Common myeloid progenitor, CD34-positive (primary cell): Measurements from ENCODE around the gene LMO3.

Experiments used
- CTCF ChIA-PET: fragments of 350-600 bp; sonication (Branson Sonifier 250); formaldehyde crosslinking; loops from one replicate; lab custom pipeline; 2021; ENCODE audit warnings: antibody characterized with exemption; lab: Charles Lee
- POLR2A ChIA-PET: fragments of 350-600 bp; sonication (Branson Sonifier 250); formaldehyde crosslinking; loops from one replicate; lab custom pipeline; 2021; ENCODE audit warnings: antibody characterized with exemption; lab: Charles Lee
- DNase-seq, 3 donors: peaks; one replicate each; pipeline versions ENCODE4 v3.0.0 to v3.0.0-alpha.2; 2013
- H3K27ac ChIP-seq, 2 experiments: 1 replicate in 1 of 2; 2 replicates in 1 of 2; pipeline ENCODE4 v1.7.0; 2013; ENCODE audit warnings: inconsistent platforms in 2 of 2, low read length in 2 of 2, mild to moderate bottlenecking in 2 of 2, low read depth in 1 of 2, moderate library complexity in 1 of 2; ENCODE audit not compliant: severe bottlenecking in 2 of 2, insufficient read depth in 1 of 2, poor library complexity in 1 of 2
- H3K27me3 ChIP-seq, 5 experiments: replicated peaks in 2 of 5; 1 replicate in 3 of 5; 2 replicates in 2 of 5; pipeline versions ENCODE4 v1.6.1 to v1.7.0; 2013; ENCODE audit warnings: low read length in 4 of 5, mild to moderate bottlenecking in 2 of 5, moderate library complexity in 2 of 5, inconsistent platforms in 1 of 5; ENCODE audit not compliant: insufficient read depth in 5 of 5, control insufficient read depth in 4 of 5
- H3K36me3 ChIP-seq, 4 experiments: 1 replicate in 2 of 4; 2 replicates in 2 of 4; pipeline versions ENCODE4 v1.6.1 to v1.7.0; 2013; ENCODE audit warnings: low read length in 3 of 4, control low read depth in 1 of 4, mild to moderate bottlenecking in 1 of 4; ENCODE audit not compliant: control insufficient read depth in 4 of 4, insufficient read depth in 4 of 4
- H3K4me1 ChIP-seq, 4 experiments: 1 replicate in 3 of 4; 2 replicates in 1 of 4; pipeline versions ENCODE4 v1.6.1 to v1.7.1; 2013; ENCODE audit warnings: low read length in 3 of 4, mild to moderate bottlenecking in 3 of 4, control low read depth in 1 of 4, inconsistent platforms in 1 of 4, moderate library complexity in 1 of 4; ENCODE audit not compliant: control insufficient read depth in 4 of 4, insufficient read depth in 4 of 4; ENCODE audit errors: control extremely low read depth in 1 of 4
- H3K4me3 ChIP-seq, 7 experiments: 1 replicate in 4 of 7; 2 replicates in 3 of 7; pipeline versions ENCODE4 v1.5.1 to v1.7.0; 2013; ENCODE audit warnings: mild to moderate bottlenecking in 7 of 7, low read length in 6 of 7, moderate library complexity in 6 of 7, inconsistent platforms in 2 of 7, low read depth in 2 of 7, control low read depth in 1 of 7; ENCODE audit not compliant: insufficient read depth in 4 of 7, control insufficient read depth in 1 of 7; ENCODE audit errors: extremely low read depth in 1 of 7
- H3K9me3 ChIP-seq, 5 experiments: 1 replicate in 4 of 5; 2 replicates in 1 of 5; pipeline versions ENCODE4 v1.6.1 to v1.7.1; 2013; ENCODE audit warnings: low read length in 4 of 5, mild to moderate bottlenecking in 2 of 5, inconsistent platforms in 1 of 5, low read depth in 1 of 5, moderate library complexity in 1 of 5; ENCODE audit not compliant: control insufficient read depth in 4 of 5, insufficient read depth in 2 of 5; ENCODE audit errors: control extremely low read depth in 1 of 5
- WGBS: methylation state at CpG from one replicate; pipeline ENCODE4 v1.1.5; 2013; ENCODE audit not compliant: insufficient coverage; 5-methylcytosine and 5-hydroxymethylcytosine counted together

Gene LMO3

DNA sequence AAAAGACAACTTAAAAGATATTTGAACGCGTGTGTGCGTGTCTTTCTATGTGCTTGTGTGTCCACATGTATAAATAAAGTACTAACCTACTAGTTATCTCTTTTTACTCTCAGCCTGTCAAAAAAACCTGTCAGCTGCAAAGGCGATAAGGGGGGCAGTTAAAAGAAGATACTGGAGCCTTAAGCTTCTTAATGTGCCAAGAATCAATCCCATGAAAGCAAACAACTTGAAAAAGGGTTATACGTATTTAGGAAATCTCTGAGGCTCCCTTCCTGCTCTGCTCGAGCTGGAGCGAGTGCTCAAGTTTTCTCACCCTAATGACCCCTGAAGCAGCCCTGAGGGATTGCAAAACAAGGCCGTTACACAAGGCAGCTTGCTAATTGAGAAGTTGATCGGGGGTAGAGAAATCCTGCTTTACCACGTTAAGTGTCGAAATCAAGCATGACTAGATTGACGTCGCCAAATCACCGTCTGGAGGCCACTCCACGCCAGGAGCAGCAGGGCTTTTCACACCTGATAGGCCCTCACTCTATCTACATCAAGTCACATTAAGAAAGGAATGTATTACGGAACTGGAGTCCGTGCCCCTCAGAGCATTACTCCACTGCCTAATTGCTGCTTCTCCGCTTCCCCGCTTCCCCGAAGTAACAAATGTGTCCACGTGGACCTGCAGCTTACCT is 32.4 kb downstream of the LMO3 start:
- DNase-seq, result no peak
- Histone ChIP-seq H3K27me3 (peaks cover 0 to 4% (median 0%) of the 10 kb centered on the region in 5 experiments), H3K36me3 (no peaks in the 10 kb centered on the region), H3K4me3 (no peak overlapping the region), H3K9me3 (no peaks in the 10 kb centered on the region), H3K27ac (no peak overlapping the region), H3K4me1 (no peaks in the 10 kb centered on the region)
- ChIA-PET POLR2A (no interaction called here), CTCF (no interaction called here)
- 52% methylated on average over 16 of the region's 21 CpGs for WGBS

GRCh38 chr12:16568873-16569272 is 37.1 kb downstream of the LMO3 start:
- DNase-seq, result no peak
- no peaks in the 10 kb centered on the region for H3K4me1 ChIP-seq
- H3K9me3 ChIP-seq, result no peaks in the 10 kb centered on the region
- H3K27ac ChIP-seq, result no peak overlapping the region
- H3K36me3 ChIP-seq, result no peaks in the 10 kb centered on the region
- no peak overlapping the region for H3K4me3 ChIP-seq
- ChIA-PET CTCF (no interaction called here), POLR2A (interaction anchor here (0.5 kb wide), 1 partner anchor 349 kb away, joined by 3 read pairs; no protein-coding TSS in a partner anchor)
- H3K27me3 ChIP-seq, result peaks cover 0 to 3% (median 0%) of the 10 kb centered on the region in 5 experiments
- 70% methylated on average over 1 of the region's 1 CpG for WGBS

DNA sequence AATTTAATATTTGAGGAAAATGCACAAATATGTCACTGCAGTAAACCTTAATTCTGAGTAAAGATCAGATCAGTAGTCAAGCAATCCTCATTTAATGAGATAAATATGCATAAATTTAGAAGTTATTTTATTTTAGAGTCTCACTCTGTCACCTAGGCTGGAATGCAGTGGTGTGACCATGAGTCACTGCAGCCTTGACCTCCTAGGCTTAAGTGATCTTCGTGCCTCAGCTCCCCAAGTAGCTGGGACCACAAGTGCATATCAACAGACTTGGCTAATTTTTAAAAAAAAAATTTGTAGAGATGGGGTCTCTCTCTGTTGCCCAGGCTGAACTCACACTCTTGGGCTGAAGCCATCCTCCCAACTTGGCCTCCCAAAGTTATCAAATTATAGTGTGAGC is 41.3 kb downstream of the LMO3 start:
- Histone ChIP-seq H3K27me3 (no peaks in the 10 kb centered on the region), H3K27ac (no peak overlapping the region), H3K4me1 (no peaks in the 10 kb centered on the region), H3K36me3 (no peaks in the 10 kb centered on the region), H3K9me3 (no peaks in the 10 kb centered on the region), H3K4me3 (no peak overlapping the region)
- 91% methylated on average over 1 of the region's 1 CpG for WGBS
- CTCF ChIA-PET, result no interaction called here
- no peak for DNase-seq
- POLR2A ChIA-PET, result no interaction called here

DNA sequence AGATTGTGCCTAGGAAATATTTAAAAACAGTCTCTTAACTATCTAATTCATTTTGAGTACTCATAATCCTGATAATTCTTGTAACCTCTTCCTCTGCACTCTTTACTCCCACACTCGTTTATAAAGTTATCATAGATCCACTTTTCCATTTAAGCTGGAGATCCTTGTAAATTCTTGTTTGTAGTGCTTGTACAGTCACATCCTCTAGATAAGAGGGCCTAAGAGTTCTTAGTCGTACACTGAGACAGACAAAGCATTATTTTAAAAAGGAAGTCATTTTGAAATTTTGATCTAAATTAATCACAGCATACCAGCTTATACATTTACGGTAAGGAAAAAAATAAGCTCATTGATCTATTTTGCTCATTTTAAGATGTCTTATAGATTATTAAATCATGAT is 42.5 kb downstream of the LMO3 start:
- POLR2A ChIA-PET, result no interaction called here
- H3K36me3 ChIP-seq, result no peaks in the 10 kb centered on the region
- no peak for DNase-seq
- H3K27ac ChIP-seq, result no peak overlapping the region
- no peaks in the 10 kb centered on the region for H3K4me1 ChIP-seq
- WGBS, result no CpG with 5 or more reads among the region's 3 CpGs
- no peak overlapping the region for H3K4me3 ChIP-seq
- H3K9me3 ChIP-seq, result no peaks in the 10 kb centered on the region
- H3K27me3 ChIP-seq, result no peaks in the 10 kb centered on the region
- CTCF ChIA-PET, result no interaction called here

GRCh38 chr12:16562921-16563320 is 43.0 kb downstream of the LMO3 start:
- DNase-seq, result no peak
- Histone ChIP-seq H3K4me3 (no peak overlapping the region), H3K27me3 (no peaks in the 10 kb centered on the region), H3K27ac (no peak overlapping the region), H3K9me3 (no peaks in the 10 kb centered on the region), H3K4me1 (no peaks in the 10 kb centered on the region), H3K36me3 (no peaks in the 10 kb centered on the region)
- ChIA-PET POLR2A (no interaction called here), CTCF (no interaction called here)
- WGBS, result 100% methylated on average over 5 of the region's 6 CpGs

DNA sequence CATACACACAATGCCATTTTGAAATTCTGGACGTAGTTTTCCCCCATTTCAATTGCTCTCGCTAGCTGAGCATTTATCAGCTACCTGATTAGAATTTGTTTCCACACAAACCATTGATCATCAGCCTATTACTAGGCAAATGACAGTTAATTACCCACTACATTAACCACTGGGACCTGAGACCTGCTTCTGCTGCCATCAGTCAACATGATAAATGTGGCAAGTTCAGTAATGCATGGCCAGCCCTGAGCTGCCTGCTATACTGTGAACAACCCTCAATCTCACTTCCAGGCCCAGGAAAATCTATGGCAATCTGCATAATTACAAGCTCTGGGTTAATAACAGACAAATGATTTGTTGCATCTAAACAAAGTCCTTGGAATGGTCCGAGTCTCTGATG is 43.5 kb downstream of the LMO3 start:
- no peak for DNase-seq
- no peaks in the 10 kb centered on the region for H3K27me3 ChIP-seq
- H3K4me3 ChIP-seq, result no peak overlapping the region
- no peak overlapping the region for H3K27ac ChIP-seq
- H3K36me3 ChIP-seq, result no peaks in the 10 kb centered on the region
- 95% methylated on average over 3 of the region's 3 CpGs for WGBS
- POLR2A ChIA-PET, result no interaction called here
- CTCF ChIA-PET, result no interaction called here
- H3K9me3 ChIP-seq, result no peaks in the 10 kb centered on the region
- H3K4me1 ChIP-seq, result no peaks in the 10 kb centered on the region

- no peaks in the 10 kb centered on the region for H3K36me3 ChIP-seq
- no peaks in the 10 kb centered on the region for H3K4me1 ChIP-seq
- CTCF ChIA-PET, result no interaction called here
- no peak for DNase-seq
- WGBS, result no CpG with 5 or more reads among the region's 5 CpGs
- peaks cover 0 to 4% (median 0%) of the 10 kb centered on the region in 5 experiments for H3K27me3 ChIP-seq
- POLR2A ChIA-PET, result no interaction called here
- no peak overlapping the region for H3K27ac ChIP-seq
- H3K4me3 ChIP-seq, result no peak overlapping the region
- H3K9me3 ChIP-seq, result no peaks in the 10 kb centered on the region
Measured at GRCh38 chr12:16560273-16560672, 45.7 kb downstream of the LMO3 start.
